SJSA1 (cell line): Measurements from ENCODE around the gene BCAS4. TPM values are rescaled to one million over a fixed set of nuclear protein-coding genes. Genes with fewer than 3 reads are reported as not detected.

Experiments used
- DNase-seq, 2 experiments: peaks; one replicate each; pipeline ENCODE4 v3.0.0-alpha.2; 2015 to 2020; ENCODE audit warnings: low spot score in 2 of 2, low read depth in 1 of 2
- H3K27ac ChIP-seq: fragments of 250-450 bp; sonication (Bioruptor Pico); 2 replicates; pipeline ENCODE4 v1.5.1; 2020; ENCODE audit warnings: mild to moderate bottlenecking, moderate library complexity
- H3K27me3 ChIP-seq: fragments of 250-450 bp; sonication (Bioruptor Pico); replicated peaks from 2 replicates; pipeline ENCODE4 v1.5.1; 2020; ENCODE audit warnings: mild to moderate bottlenecking, moderate library complexity
- H3K36me3 ChIP-seq: fragments of 250-450 bp; sonication (Bioruptor Pico); 2 replicates; pipeline ENCODE4 v1.5.1; 2020; ENCODE audit warnings: mild to moderate bottlenecking
- H3K4me1 ChIP-seq: fragments of 250-450 bp; sonication (Bioruptor Pico); replicated peaks from 2 replicates; pipeline ENCODE4 v1.6.1; 2021; ENCODE audit warnings: mild to moderate bottlenecking
- H3K4me3 ChIP-seq: fragments of 250-450 bp; sonication (Bioruptor Pico); 2 replicates; pipeline ENCODE4 v1.5.1; 2020; ENCODE audit warnings: mild to moderate bottlenecking
- H3K9me3 ChIP-seq: fragments of 250-450 bp; sonication (Bioruptor Pico); replicated peaks from 2 replicates; pipeline ENCODE4 v1.5.1; 2020; ENCODE audit warnings: mild to moderate bottlenecking
- total RNA-seq: library from RNA; depleted of rRNA; stranded (reverse); fragments of >200 nt; shearing (Covaris generic); gene quantifications from 2 replicates; pipeline ENCODE4 v1.2.3, GENCODE V29; 2014

The BCAS4 gene
- total RNA-seq, 1 experiment from 2014 or later, result 4.6 TPM

DNA sequence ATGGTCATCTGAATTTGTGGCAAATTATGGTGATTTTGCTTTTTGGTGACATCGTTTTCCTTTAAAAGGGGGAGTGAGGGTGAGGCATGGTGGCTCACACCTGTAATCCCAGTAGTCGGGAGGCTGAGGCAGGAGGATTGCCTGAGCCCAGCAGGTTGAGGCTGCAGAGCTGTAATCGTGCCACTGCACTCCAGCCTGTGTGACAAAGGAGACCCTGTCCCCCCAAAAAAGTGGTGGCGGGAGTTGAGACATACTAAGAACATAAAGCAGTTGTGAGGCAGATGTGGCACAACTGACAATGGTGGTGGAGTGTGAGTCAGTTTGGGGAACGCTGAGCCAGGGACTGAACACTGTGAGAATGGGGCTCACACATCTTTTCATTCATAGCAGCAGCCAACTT is 90.9 kb downstream of the BCAS4 start:
- Histone ChIP-seq H3K4me3 (no peak overlapping the region), H3K27ac (no peak overlapping the region), H3K9me3 (no peaks in the 10 kb centered on the region), H3K36me3 (peaks cover 33% of the 10 kb centered on the region), H3K4me1 (no peaks in the 10 kb centered on the region), H3K27me3 (0 out of 2 replicates have a peak, but pooled peaks cover 2% of the 10 kb centered on the region)
- no peak for DNase-seq

DNA sequence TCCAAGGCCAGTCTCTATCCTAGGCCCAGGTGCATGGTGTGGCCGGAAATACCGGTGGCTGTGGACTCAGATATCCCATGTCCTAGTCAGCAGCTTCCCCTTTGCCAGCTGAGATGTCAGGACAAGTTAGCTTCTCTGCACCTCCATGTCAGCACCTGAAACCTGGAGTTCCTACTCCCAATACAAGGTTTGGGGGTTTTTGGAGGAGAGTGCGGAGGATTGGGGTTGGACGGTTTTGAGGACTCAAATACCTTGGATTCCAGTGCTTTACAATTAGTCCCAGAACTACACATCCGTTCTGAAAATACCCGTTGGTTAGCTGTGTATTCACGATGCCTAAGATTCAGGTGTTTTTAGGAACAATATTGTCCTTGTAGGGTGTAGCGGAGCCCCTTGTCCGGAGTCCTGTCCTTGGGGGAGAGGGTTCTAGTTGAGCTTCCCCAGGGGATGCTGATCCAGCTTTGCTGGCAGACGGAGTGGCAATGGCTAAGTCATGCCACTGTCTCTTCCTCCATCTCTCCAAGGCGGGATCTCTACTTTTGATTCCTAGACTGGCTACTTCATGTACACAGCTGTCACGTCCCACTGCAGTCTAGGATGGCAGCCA is 91.4 kb downstream of the BCAS4 start:
- Histone ChIP-seq H3K27me3 (0 out of 2 replicates have a peak, but pooled peaks cover 2% of the 10 kb centered on the region), H3K9me3 (no peaks in the 10 kb centered on the region), H3K4me1 (no peaks in the 10 kb centered on the region), H3K27ac (no peak overlapping the region), H3K36me3 (peaks cover 38% of the 10 kb centered on the region), H3K4me3 (no peak overlapping the region)
- DNase-seq, result no peak

DNA sequence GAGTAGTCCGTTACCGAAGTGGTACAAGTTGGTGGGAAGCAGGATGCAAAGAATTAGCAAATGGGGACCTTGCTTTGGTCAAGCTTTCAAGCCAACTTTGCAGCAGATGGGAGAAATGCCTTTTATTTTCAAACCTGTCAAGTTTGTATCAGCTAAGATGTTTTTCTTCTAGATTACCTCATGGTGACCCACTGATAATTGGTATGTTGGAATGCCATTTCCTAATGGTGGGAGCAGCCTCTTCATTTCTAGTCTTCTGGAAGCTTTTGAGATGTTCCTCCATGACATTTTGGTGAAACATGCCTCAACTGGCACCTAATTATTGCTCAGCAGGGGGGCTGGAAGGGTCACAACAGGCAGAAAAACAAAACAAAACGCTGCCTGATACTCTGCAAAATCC is 92.7 kb downstream of the BCAS4 start:
- H3K36me3 ChIP-seq, result peaks cover 51% of the 10 kb centered on the region
- no peak overlapping the region for H3K4me3 ChIP-seq

DNA sequence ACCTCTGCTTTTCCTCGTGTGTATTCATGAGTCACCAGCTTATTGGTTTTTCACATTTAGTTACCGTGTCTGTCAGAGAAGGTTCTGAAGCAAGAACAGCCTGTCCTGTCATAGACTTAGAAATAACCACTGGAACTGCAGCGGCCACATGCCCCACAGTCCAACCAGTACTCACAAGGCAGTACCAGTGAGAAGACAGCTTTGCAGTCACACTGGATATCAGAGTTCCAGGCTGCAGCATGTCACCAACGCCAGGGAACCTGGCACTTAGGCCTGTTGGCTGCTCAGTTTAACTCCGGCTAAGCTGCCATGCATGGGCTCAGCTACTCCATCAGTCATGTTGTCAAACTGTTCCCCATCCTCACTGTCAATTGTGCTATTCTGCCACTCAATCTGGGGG is 96.3 kb downstream of the BCAS4 start:
- Histone ChIP-seq H3K9me3 (no peaks in the 10 kb centered on the region), H3K4me3 (no peak overlapping the region), H3K36me3 (peaks cover 87% of the 10 kb centered on the region), H3K4me1 (no peaks in the 10 kb centered on the region), H3K27me3 (no peaks in the 10 kb centered on the region), H3K27ac (no peak overlapping the region)
- no peak for DNase-seq

More for the DNA sequence above, 92.7 kb downstream of the BCAS4 start:
- 0 out of 2 replicates have a peak, but pooled peaks cover 1% of the 10 kb centered on the region for H3K27me3 ChIP-seq
- H3K9me3 ChIP-seq, result no peaks in the 10 kb centered on the region
- no peaks in the 10 kb centered on the region for H3K4me1 ChIP-seq
- H3K27ac ChIP-seq, result no peak overlapping the region
- DNase-seq, result no peak

DNA sequence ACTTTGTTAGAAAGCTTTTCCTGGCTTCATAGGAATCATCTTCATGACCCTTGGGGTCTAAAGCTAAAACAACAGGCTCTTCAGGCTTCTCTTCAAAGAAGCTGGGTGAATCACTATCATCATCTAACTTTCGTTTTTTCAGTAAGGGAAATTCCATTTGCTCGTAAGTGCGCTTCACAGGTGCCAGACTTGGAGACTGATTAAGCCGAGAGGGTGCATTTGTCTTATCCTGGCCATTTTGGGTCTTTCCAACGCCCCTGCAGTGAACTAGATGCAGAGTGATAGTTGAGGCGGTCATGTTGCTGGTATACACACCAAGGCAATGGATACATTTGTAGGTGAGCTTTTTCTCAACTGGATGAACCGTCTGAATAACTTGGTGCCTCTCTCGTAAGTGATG is 97.5 kb downstream of the BCAS4 start:
- Histone ChIP-seq H3K9me3 (no peaks in the 10 kb centered on the region), H3K36me3 (peaks cover 95% of the 10 kb centered on the region), H3K27ac (no peak overlapping the region), H3K4me3 (no peak overlapping the region), H3K4me1 (no peaks in the 10 kb centered on the region), H3K27me3 (no peaks in the 10 kb centered on the region)
- no peak for DNase-seq

DNA sequence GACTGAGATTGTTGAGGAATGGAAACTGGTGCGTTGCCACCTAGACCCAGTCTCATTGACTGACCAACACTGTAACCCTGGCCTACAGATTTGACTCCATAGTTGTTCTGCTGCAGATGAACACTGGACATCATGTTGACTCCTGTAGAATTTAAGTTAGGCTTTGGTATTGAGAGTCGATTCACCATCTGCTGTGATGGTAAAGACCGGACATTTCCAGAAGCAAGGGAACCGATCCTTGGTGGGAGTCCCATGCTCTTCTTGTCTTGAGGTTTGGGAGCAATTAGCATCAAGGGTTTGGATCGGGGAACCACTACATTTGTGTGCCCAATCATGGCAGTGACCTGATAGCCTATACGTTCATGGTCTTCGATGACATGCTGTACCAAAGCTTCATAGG is 98.8 kb downstream of the BCAS4 start:
- no peaks in the 10 kb centered on the region for H3K4me1 ChIP-seq
- no peak for DNase-seq
- H3K27ac ChIP-seq, result no peak overlapping the region
- no peak overlapping the region for H3K4me3 ChIP-seq
- H3K27me3 ChIP-seq, result no peaks in the 10 kb centered on the region
- H3K36me3 ChIP-seq, result peaks cover 98% of the 10 kb centered on the region
- no peaks in the 10 kb centered on the region for H3K9me3 ChIP-seq

DNA sequence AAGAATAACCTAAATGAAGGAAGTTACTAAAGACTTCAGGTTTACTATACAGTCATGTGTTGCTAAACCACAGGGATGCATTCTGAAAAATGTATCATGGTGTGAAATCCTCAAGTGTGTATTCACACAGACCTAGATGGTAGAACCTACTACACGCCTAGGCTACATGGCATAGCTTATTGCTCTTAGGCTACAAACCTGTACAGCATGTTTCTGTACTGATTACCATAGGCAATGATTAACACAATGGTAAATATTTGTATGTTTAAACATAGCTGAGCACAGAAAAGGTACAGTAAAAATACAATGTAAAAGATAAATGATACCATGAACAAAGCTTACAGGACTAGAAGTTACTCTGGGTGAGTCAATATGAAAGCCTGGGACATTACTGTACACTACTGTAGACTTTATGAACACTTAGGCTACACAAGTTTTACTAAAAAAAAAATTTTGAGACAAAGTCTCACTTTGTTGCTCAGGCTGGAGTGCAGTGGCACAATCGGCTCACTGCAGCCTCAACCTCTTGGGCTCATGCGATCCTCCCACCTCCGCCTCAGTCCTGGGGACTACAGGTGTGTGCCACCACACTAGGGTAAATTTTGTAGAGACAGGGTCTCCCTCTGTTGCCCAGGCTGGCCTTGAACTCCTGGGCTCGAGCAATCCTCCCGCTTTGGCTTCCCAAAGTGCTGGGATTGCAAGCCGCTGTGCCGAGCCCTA is 100.4 kb downstream of the BCAS4 start:
- Histone ChIP-seq H3K27ac (no peak overlapping the region), H3K4me3 (no peak overlapping the region), H3K36me3 (peaks cover 97% of the 10 kb centered on the region), H3K4me1 (no peaks in the 10 kb centered on the region), H3K9me3 (no peaks in the 10 kb centered on the region), H3K27me3 (no peaks in the 10 kb centered on the region)
- DNase-seq, result no peak

DNA sequence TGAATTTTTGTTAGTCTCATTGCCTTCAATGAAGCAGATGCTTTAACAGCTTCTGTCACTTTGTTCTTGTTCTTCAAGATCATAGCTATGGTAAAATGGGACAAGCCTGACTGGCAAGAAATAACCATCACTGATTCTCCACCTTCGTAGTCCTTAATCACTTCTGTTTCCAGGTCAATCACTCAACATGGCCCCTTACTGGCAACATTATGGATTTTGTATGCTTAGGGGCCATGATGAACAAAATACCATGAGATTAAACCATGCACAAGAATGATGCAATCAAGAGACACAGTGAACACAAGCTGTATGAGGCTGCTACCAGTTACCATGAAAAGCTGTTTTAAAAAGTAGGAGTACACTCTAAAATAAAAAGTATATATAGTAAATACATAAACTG is 103.6 kb downstream of the BCAS4 start:
- H3K4me3 ChIP-seq, result no peak overlapping the region
- no peaks in the 10 kb centered on the region for H3K27me3 ChIP-seq
- no peak overlapping the region for H3K27ac ChIP-seq
- H3K4me1 ChIP-seq, result no peaks in the 10 kb centered on the region
- H3K36me3 ChIP-seq, result peaks cover 95% of the 10 kb centered on the region
- DNase-seq, result no peak
- no peaks in the 10 kb centered on the region for H3K9me3 ChIP-seq

DNA sequence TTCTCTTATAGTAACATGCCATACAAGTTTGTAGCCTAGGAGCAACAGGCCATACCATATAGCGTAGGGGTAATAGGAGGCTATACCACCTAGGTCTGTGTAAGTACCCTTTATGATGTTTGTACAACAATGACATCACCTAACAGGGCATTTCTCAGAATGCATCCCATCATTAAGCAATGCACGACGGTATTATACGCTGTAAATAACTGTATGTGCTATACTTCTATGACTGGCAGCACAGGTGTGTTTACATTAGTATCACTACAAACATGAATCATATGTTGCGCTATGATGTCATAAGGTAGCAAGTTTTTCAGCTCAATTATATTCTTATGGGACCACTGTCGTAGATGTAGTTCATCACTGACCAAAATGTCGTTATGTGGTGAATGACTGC is 105.4 kb downstream of the BCAS4 start:
- H3K36me3 ChIP-seq, result peaks cover 85% of the 10 kb centered on the region
- DNase-seq, result no peak
- H3K27me3 ChIP-seq, result no peaks in the 10 kb centered on the region
- H3K4me3 ChIP-seq, result no peak overlapping the region
- no peaks in the 10 kb centered on the region for H3K9me3 ChIP-seq
- no peaks in the 10 kb centered on the region for H3K4me1 ChIP-seq
- H3K27ac ChIP-seq, result no peak overlapping the region

DNA sequence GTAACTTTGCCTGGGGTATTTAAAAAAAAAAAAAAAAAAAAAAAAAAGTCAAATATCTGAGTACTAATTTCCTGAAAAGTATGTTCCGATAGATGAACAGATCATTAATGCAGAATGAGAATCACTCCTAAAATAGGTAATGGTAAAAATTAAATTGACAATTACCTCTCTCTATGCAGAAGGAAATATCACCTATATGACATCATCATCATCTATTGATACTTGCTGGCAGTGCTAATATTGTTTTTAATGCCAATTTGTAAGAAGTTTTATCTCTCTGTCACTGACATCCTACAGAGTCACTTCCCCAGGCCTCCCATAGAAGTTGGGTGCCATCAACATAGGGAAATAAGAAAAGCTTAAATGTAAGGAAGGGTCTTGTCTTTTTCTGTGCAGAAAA is 106.4 kb downstream of the BCAS4 start:
- Histone ChIP-seq H3K27ac (no peak overlapping the region), H3K4me1 (no peaks in the 10 kb centered on the region), H3K4me3 (no peak overlapping the region), H3K27me3 (no peaks in the 10 kb centered on the region), H3K36me3 (peaks cover 85% of the 10 kb centered on the region), H3K9me3 (no peaks in the 10 kb centered on the region)
- no peak for DNase-seq

DNA sequence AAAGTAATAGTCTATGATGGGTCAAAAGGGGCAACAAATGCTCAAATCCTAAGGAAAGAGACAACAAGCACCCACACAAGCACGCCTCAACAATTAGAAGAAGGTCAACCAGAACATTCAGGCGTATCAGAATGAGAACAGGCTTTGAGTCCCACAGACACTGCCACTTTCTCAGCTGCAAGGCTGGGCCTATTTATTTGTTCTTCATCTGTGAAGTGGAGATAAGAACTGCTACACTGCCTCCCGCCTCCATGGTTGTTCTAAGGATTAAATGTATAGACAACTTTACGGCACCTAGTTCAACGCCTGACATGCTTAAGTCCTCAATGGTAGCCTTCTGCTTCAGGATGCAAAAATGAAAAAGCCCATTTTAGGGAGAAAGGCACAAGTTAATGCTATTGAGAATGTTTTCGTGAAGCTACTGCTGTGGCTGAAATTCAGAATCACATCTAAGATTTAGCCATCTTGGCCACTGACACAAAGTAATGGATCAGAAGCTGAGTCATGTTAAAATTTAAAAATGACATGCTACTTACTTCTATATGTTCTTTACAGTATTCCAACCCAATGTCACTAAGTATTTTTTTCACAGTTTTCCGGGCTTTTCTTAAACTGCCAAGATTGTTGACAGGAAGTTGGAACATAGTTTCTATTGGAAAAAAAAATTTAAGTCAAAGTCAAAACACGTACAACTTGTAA is 108.6 kb downstream of the BCAS4 start:
- H3K36me3 ChIP-seq, result peaks cover 72% of the 10 kb centered on the region
- H3K4me1 ChIP-seq, result no peaks in the 10 kb centered on the region
- no peak overlapping the region for H3K27ac ChIP-seq
- no peak for DNase-seq
- H3K4me3 ChIP-seq, result no peak overlapping the region
- no peaks in the 10 kb centered on the region for H3K27me3 ChIP-seq
- no peaks in the 10 kb centered on the region for H3K9me3 ChIP-seq

DNA sequence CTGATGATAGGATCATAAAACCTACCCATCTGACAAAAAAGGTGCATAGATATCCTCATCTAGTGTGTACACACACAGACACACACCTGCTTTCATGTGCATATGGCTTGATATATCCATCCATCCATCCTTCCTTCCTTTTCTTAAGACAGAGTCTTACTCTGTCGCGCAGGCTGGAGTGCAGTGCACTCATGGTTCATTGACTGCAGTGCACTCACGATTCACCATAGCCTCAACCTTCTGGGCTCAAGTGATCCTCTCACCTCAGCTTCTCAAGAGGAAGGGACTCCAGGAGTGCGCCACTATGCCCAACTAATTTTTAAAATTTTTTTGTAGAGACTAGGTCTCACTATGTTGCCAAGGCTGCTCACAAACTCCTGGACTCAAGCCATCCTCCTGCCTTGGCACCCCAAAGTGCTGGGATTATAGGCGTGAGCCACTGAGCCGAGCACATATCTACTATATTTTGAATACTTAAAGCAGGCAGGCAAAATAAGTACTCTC is 109.3 kb downstream of the BCAS4 start:
- peaks cover 66% of the 10 kb centered on the region for H3K36me3 ChIP-seq
- no peak for DNase-seq
- no peak overlapping the region for H3K4me3 ChIP-seq
- H3K27ac ChIP-seq, result no peak overlapping the region
- no peaks in the 10 kb centered on the region for H3K9me3 ChIP-seq
- H3K27me3 ChIP-seq, result no peaks in the 10 kb centered on the region
- H3K4me1 ChIP-seq, result no peaks in the 10 kb centered on the region

DNA sequence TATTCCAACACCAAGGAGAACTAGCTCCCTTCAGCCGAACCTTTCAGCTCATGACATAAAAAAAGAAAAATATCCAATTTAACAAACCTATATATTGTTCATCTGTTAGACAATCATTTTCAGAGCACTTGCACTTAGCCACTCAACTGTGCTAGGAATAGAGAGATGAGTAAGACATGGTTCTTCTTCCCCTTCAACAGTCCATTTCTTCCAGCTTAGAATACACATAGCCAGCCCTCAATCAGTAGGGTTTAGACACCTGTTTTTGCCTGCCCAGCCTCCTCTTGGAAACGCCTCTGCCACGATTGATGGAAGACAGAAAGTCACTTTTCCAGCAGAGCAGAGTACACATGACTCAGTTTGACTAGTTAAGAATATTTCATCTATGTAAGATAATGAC is 114.6 kb downstream of the BCAS4 start:
- H3K9me3 ChIP-seq, result no peaks in the 10 kb centered on the region
- DNase-seq, result no peak
- peaks cover 10% of the 10 kb centered on the region for H3K4me1 ChIP-seq
- H3K36me3 ChIP-seq, result peaks cover 36% of the 10 kb centered on the region
- H3K27ac ChIP-seq, result no peak overlapping the region
- H3K27me3 ChIP-seq, result no peaks in the 10 kb centered on the region
- H3K4me3 ChIP-seq, result no peak overlapping the region

DNA sequence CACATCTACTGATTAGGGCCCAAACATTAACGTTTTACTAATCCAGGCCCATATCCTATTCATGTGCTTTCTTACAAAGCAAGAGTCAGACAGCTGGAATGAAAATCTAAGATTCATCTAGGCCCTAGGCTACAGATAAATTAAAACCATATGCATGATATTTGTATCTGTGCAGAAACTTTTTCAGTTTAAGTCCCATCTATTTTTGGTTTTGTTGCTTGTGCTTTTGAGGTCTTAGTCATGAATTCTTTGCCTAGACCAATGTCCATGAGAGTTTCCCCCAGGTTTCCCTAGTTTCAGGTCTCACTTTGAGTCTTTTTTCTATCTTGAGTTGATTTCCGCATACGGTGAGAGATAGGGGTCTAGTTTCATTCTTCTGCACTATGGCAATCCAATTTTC is 116.2 kb downstream of the BCAS4 start:
- H3K27me3 ChIP-seq, result no peaks in the 10 kb centered on the region
- H3K27ac ChIP-seq, result no peak overlapping the region
- no peak overlapping the region for H3K4me3 ChIP-seq
- peaks cover 14% of the 10 kb centered on the region for H3K4me1 ChIP-seq
- no peak for DNase-seq
- H3K9me3 ChIP-seq, result no peaks in the 10 kb centered on the region
- H3K36me3 ChIP-seq, result peaks cover 31% of the 10 kb centered on the region
